ENCODE data around the gene UBAC1. TPM values are rescaled to one million over a fixed set of nuclear protein-coding genes. Genes with fewer than 3 reads are reported as not detected.

Gene UBAC1
- total RNA-seq, 1 experiment from 2014 or later = 54.8 TPM

- Histone ChIP-seq H3K9me3 (ENCODE audit: control insufficient read depth in 1 of 2, insufficient read depth in 1 of 2, low read depth in 1 of 2, low read length in 2 of 2) (no peaks in the 10 kb centered on the region), H3K27me3 (ENCODE audit: insufficient read depth, low read length) (no peaks in the 10 kb centered on the region), H3K36me3 (ENCODE audit: control insufficient read depth in 1 of 2, insufficient read depth in 2 of 2, low read length in 2 of 2) (no peaks in the 10 kb centered on the region), H3K79me2 (ENCODE audit: insufficient read depth, low read length) (peaks cover 6% of the 10 kb centered on the region), H2AFZ (ENCODE audit: low read depth, low read length, poor library complexity, severe bottlenecking) (no peak overlapping the region), H3K9me2 (ENCODE audit: insufficient read depth) (no peaks in the 10 kb centered on the region), H4K20me1 (ENCODE audit: insufficient read depth) (no peaks in the 10 kb centered on the region), H3K4me2 (ENCODE audit: low read length) (no peak overlapping the region), H3K4me1 (ENCODE audit: control insufficient read depth in 1 of 2, insufficient read depth in 2 of 2, low read length in 2 of 2) (peaks cover 9 to 17% of the 10 kb centered on the region in 2 experiments), H3K4me3 (replicated peaks in 1 of 2; ENCODE audit: low read depth in 1 of 2, low read length in 2 of 2) (no peak overlapping the region), H3K27ac (ENCODE audit: low read depth, low read length) (no peak overlapping the region), H3K9ac (ENCODE audit: low read length) (no peak overlapping the region)
- TF ChIP-seq CBX3 (IDR thresholded peaks at IDR 0.05; ENCODE audit: low read depth) = no peak
- intact Hi-C loops (cut with micrococcal nuclease) = loop anchor here (5.0 to 10.0 kb wide), 5 partner anchors 172 to 880 kb away; partner anchors contain the start of gene OLFM1
- DNase-seq (ENCODE audit: low read depth, low spot score) (no peak), ATAC-seq (no peak)
- ChIA-PET CTCF (no interaction called here), POLR2A (no interaction called here), RAD21 (ENCODE audit: low non-redundant PET in 1 of 2, low total read pairs in 2 of 2, uncharacterized antibody in 2 of 2, unreplicated experiment in 2 of 2) (interaction anchor here in 1 of 2 experiments (0.7 kb wide), 1 partner anchor 124 kb away, joined by 3 read pairs; no protein-coding TSS in a partner anchor)
- no TSS peak for BruUV-seq (replicated peaks)
Measured at GRCh38 chr9:135965124-135965756, 4.1 kb upstream of the UBAC1 start.

GRCh38 chr9:135963938-135964337 lies 2.8 kb upstream of the UBAC1 start:
- BruUV-seq (replicated peaks) = no TSS peak
- ChIA-PET POLR2A (no interaction called here), RAD21 (ENCODE audit: low non-redundant PET in 1 of 2, low total read pairs in 2 of 2, uncharacterized antibody in 2 of 2, unreplicated experiment in 2 of 2) (no interaction called here), CTCF (no interaction called here)
- no peak for ATAC-seq
- H3K9me2 ChIP-seq (ENCODE audit: insufficient read depth) = no peaks in the 10 kb centered on the region
- TF ChIP-seq EZH2 (IDR thresholded peaks at IDR 0.05) = no peak
- TF ChIP-seq MAX (IDR thresholded peaks at IDR 0.05) = no peak
- no peak for TF ChIP-seq POLR2A (IDR thresholded peaks at IDR 0.05; ENCODE audit: borderline replicate concordance, extremely low read depth, insufficient read depth, insufficient read length)
- TF ChIP-seq ELF1 (IDR thresholded peaks at IDR 0.05; ENCODE audit: borderline replicate concordance, low read depth) = no peak
- no peak for TF ChIP-seq JUND (IDR thresholded peaks at IDR 0.05)
- TF ChIP-seq SP1 (IDR thresholded peaks at IDR 0.05; ENCODE audit: low read depth) = no peak
- TF ChIP-seq EZH2phosphoT487 (IDR thresholded peaks at IDR 0.05; ENCODE audit: borderline replicate concordance) = no peak
- no peak for TF ChIP-seq POLR2AphosphoS5 (IDR thresholded peaks at IDR 0.05; ENCODE audit: low read depth, low read length)
- no peak for TF ChIP-seq CBX3 (IDR thresholded peaks at IDR 0.05; ENCODE audit: low read depth)
- TF ChIP-seq ZFX (IDR thresholded peaks at IDR 0.05) = no peak
- no peak for TF ChIP-seq TCF7L2 (IDR thresholded peaks at IDR 0.05; ENCODE audit: borderline replicate concordance, extremely low read depth, insufficient read depth, insufficient read length)
- no peak for TF ChIP-seq ZBTB33 (IDR thresholded peaks at IDR 0.05; ENCODE audit: extremely low read depth, insufficient replicate concordance, low read length)
- no peak for TF ChIP-seq CTCF (IDR thresholded peaks at IDR 0.05 in 2 of 3, conservative IDR thresholded peaks at IDR 0.05 in 1 of 3; ENCODE audit: borderline replicate concordance in 1 of 3, insufficient read depth in 1 of 3, low read depth in 2 of 3, low read length in 2 of 3)
- no peak for TF ChIP-seq RAD21 (IDR thresholded peaks at IDR 0.05; ENCODE audit: low read depth)
- no peak for TF ChIP-seq SIN3A (IDR thresholded peaks at IDR 0.05; ENCODE audit: low read depth)
- TF ChIP-seq EGR1 (IDR thresholded peaks at IDR 0.05; ENCODE audit: low read depth) = no peak
- TF ChIP-seq FOSL1 (IDR thresholded peaks at IDR 0.05; ENCODE audit: low read depth) = no peak
- intact Hi-C loops (cut with micrococcal nuclease) = loop anchor here (10.0 kb wide), 4 partner anchors 261 to 879 kb away; partner anchors contain the start of gene OLFM1
- H3K4me2 ChIP-seq (ENCODE audit: low read length) = no peak overlapping the region
- peaks cover 15 to 25% of the 10 kb centered on the region in 2 experiments for H3K4me1 ChIP-seq (ENCODE audit: control insufficient read depth in 1 of 2, insufficient read depth in 2 of 2, low read length in 2 of 2)
- H3K9ac ChIP-seq (ENCODE audit: low read length) = no peak overlapping the region
- H3K9me3 ChIP-seq (ENCODE audit: control insufficient read depth in 1 of 2, insufficient read depth in 1 of 2, low read depth in 1 of 2, low read length in 2 of 2) = no peaks in the 10 kb centered on the region
- no peaks in the 10 kb centered on the region for H3K36me3 ChIP-seq (ENCODE audit: control insufficient read depth in 1 of 2, insufficient read depth in 2 of 2, low read length in 2 of 2)
- no peak overlapping the region for H3K4me3 ChIP-seq (replicated peaks in 1 of 2; ENCODE audit: low read depth in 1 of 2, low read length in 2 of 2)
- no peak for DNase-seq (ENCODE audit: low read depth, low spot score)
- H4K20me1 ChIP-seq (ENCODE audit: insufficient read depth) = no peaks in the 10 kb centered on the region
- H3K79me2 ChIP-seq (ENCODE audit: insufficient read depth, low read length) = peaks cover 19% of the 10 kb centered on the region
- H3K27ac ChIP-seq (ENCODE audit: low read depth, low read length) = no peak overlapping the region
- H2AFZ ChIP-seq (ENCODE audit: low read depth, low read length, poor library complexity, severe bottlenecking) = no peak overlapping the region
- H3K27me3 ChIP-seq (ENCODE audit: insufficient read depth, low read length) = no peaks in the 10 kb centered on the region
